ENCODE results near the gene QPCT.

The QPCT gene

GRCh38 chr2:37325625-37326071 lies 18.8 kb upstream of the QPCT start:
- no peak for DNase-seq

GRCh38 chr2:37326285-37326684 lies 18.1 kb upstream of the QPCT start:
- peak; percentile 42 for DNase-seq

- no peak for DNase-seq
Measured at GRCh38 chr2:37326866-37327634, 17.4 kb upstream of the QPCT start.

- DNase-seq, result no peak
Measured at GRCh38 chr2:37330681-37331080, 13.7 kb upstream of the QPCT start.

- DNase-seq, result no peak
Measured at GRCh38 chr2:37332560-37332959, 11.9 kb upstream of the QPCT start.

- no peak for DNase-seq
Measured at GRCh38 chr2:37333256-37333655, 11.2 kb upstream of the QPCT start.

- no peak for DNase-seq
Measured at GRCh38 chr2:37335604-37336003, 8.8 kb upstream of the QPCT start.

- DNase-seq, result no peak
Measured at GRCh38 chr2:37337620-37338280, 6.7 kb upstream of the QPCT start.

GRCh38 chr2:37338933-37339332 lies 5.5 kb upstream of the QPCT start:
- DNase-seq, result no peak

GRCh38 chr2:37340637-37341036 lies 3.8 kb upstream of the QPCT start:
- DNase-seq, result no peak

GRCh38 chr2:37342591-37343220 lies 1.7 kb upstream of the QPCT start:
- DNase-seq, result no peak

GRCh38 chr2:37343537-37344434 lies 644 bp upstream of the QPCT start:
- no peak for DNase-seq

- no peak for DNase-seq
Measured at GRCh38 chr2:37348155-37348554, 3.7 kb downstream of the QPCT start.

- DNase-seq, result no peak
Measured at GRCh38 chr2:37349231-37349860, 4.9 kb downstream of the QPCT start.

- no peak for DNase-seq
Measured at GRCh38 chr2:37350034-37350433, 5.6 kb downstream of the QPCT start.

GRCh38 chr2:37354531-37354930 lies 10.1 kb downstream of the QPCT start:
- DNase-seq, result no peak

- DNase-seq, result no peak
Measured at GRCh38 chr2:37355735-37356134, 11.3 kb downstream of the QPCT start.

- DNase-seq, result no peak
Measured at GRCh38 chr2:37356299-37356698, 11.9 kb downstream of the QPCT start.

GRCh38 chr2:37357069-37357468 lies 12.6 kb downstream of the QPCT start:
- no peak for DNase-seq

GRCh38 chr2:37357530-37357929 lies 13.1 kb downstream of the QPCT start:
- DNase-seq, result no peak

GRCh38 chr2:37358466-37358865 lies 14.0 kb downstream of the QPCT start:
- DNase-seq, result no peak

- no peak for DNase-seq
Measured at GRCh38 chr2:37361216-37361815, 16.9 kb downstream of the QPCT start.
